NCI-H774 (cell line): Measurements from ENCODE around the gene OVCA2.

Experiments used
- DNase-seq: peaks from one replicate; lab custom pipeline; 2025; lab: John Stamatoyannopoulos, UW

Gene OVCA2

GRCh38 chr17:2087597-2088211, 45.9 kb downstream of the OVCA2 start:
- DNase-seq, result no peak

- no peak for DNase-seq
Measured at GRCh38 chr17:2089021-2089422, 47.2 kb downstream of the OVCA2 start.

- DNase-seq, result no peak
Measured at GRCh38 chr17:2090210-2090641, 48.4 kb downstream of the OVCA2 start.

- no peak for DNase-seq
Measured at GRCh38 chr17:2090804-2091534, 49.1 kb downstream of the OVCA2 start.

- no peak for DNase-seq
Measured at GRCh38 chr17:2092253-2092652, 50.4 kb downstream of the OVCA2 start.
